HG02885 (cell line): Measurements from ENCODE around the gene FBXO36.
A peak's percentile ranks its signal among the peaks of the same experiment; 100 is the strongest.
"Not testable (repeated sequence)": the region's sequence is repeated elsewhere in the genome, so short reads cannot be mapped to it uniquely, and the experiment has no call there.

ENCODE experiments used
- ATAC-seq: cut with Tn5 transposase; IDR thresholded peaks from one replicate; pipeline ENCODE4 v1.9.1; 2021; ENCODE audit warnings: mild to moderate bottlenecking; ENCODE audit not compliant: unreplicated experiment, poor library complexity

The FBXO36 gene

DNA sequence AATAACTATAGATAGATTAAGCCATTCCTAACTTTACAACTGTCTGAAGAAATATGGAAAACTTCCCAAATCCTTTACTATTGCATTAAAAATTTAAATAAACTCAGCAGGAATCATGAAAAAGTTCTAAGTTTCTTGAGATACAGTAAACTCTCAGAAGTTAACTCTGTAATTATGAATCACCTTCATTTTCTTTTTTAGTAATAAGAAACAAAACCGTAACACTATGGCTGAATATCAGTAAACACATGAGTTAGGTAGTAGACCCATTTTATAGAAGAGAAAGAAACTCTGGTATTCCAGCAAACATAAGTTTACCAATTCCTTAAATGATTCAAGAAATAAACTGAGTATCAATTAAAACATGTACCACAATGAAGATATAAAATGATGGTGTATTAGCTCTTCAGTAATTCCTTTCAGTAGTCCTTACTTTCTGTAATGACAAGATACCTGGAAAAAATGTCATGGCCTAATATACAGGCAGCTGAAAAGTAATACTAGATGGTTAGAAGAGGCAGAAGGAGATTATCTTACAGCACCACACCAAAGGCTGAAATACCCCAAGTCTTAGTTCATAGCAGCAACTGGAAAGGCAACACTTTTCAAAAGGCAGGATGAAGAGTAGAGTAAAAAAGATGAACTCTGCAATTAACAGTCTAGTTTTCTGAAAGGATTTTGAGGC is 12.0 kb upstream of the FBXO36 start:
- ATAC-seq, result peak; percentile 30

DNA sequence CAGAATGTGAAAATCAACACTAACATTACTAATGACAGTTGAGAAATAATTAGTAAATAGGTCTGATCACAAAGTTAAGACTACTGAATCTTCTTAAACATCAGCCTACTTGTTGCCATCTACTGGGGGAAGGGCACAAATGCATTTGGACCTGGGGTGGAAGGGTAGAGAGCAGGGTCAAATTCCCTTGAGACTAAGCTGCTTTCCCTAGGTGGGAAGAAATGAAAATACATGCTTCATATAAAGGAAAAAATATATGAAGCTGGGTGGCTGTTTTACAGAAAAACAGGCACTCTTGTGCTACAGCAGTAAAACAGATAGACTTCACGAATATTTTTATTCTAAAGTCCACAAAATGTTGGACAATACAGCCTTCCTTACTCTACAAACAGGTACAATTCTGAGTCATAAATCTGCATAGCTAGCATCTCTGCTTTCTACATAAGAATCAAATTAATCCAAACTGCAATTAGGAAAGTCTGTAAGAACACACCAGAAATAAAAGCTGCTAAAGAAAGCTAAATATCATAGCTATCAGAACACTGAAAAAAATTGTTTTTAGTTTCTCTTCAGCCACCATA is 11.4 kb upstream of the FBXO36 start:
- ATAC-seq, result peak; percentile 68

DNA sequence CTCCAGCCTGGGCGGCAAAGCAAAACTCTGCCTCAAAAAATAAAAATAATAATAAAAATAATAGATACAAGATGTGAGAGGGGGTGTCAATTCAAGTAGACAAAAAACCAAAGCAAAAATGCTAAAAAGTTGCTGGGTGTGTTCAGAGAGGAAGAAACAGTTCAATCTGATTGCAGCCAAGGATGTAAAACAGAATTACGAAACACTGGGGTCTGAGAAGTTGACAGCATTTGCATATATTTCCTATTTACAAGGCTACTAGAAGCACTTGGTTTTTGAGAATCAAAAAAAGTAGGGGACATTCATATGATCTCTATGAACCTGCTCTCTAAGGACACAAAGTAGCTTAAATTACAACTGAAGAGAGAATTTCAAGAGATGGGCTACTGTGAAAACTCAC is 8.1 kb upstream of the FBXO36 start:
- no peak for ATAC-seq

DNA sequence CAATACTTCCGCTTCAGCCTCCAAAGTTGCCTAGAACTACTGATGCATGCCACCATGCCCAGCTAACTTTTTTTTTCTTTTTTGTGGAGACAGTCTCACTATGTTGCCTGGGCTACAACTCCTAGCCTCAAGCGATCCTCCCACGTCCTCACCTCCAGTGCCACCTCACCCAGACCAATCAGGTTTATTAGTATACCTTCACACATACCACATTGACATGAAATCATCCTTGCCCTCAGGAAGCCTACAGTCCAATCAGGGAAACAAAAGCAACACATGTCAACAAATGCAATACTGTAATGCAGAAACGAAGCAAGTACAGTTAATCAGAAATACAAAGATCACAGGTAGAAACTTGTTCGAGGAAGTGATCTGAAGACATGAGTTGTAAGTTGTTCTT is 4.5 kb upstream of the FBXO36 start:
- no peak for ATAC-seq

DNA sequence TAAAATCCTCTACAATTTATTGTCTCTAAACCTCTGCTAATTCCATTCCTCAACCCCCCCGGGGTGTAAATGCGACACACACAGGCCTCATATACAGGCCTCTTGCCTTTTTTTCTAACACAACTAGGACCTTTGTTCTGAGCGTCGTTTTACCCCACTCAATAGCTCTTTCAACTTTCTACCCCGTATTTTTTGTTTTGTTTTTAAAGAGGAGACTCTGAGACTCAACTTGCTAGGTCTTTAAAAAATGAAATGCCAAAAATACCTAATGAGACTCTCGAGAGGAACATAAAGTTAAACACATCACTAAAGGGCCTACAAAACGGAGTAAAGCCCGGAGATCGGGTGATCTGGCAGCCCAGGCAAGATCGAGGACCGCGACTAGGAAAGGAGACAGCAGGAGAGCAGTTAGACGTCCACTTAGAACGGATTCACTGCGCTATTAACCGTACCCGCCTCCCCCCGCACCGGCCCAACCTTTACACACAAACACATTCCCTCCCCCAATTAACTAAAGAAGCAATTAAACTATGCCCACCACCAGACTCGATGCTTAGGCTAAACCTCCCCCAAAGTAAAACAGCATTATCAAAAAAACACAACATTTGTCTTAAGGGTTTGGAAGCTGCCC is 2.2 kb upstream of the FBXO36 start:
- no peak for ATAC-seq

DNA sequence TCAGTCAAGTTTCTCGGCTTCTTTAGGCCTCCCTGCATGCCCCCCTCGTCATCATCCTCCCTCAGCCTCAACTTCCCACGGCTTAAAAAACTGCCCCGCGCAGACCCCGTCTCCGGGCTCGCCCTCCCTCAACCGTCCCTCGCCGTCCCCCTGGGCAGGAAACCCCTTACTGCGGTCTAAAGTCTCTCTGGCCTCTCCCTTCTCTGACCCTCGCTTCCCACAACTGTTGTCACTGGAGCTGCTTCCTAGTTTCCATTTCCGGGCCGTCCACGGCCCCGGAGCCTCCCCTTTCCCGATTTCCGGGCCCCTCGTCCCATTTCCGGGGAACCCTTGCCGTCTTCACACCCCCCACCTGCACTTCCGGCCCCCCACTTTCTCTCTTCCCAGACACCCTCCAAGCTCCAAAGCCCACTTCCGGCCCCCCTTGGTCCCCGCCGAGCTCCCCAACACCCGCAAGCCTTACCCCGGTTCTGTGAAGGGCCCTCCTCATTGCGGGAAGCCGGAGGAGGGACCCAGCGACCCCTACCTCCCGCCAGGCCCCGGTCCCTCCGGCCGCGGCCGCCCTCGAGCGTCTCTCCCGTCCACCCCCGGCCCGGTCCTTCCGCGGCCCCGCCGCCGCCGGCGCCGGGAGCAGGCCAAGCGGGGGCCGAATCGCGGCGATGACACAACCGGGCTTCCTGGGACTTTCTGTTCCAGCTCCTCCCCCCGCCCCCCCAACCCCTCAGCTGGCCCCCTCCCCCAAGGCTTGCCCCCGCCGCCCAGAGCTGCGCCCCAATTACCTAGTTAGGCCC is 1.0 kb upstream of the FBXO36 start:
- ATAC-seq, result peak; percentile 33

DNA sequence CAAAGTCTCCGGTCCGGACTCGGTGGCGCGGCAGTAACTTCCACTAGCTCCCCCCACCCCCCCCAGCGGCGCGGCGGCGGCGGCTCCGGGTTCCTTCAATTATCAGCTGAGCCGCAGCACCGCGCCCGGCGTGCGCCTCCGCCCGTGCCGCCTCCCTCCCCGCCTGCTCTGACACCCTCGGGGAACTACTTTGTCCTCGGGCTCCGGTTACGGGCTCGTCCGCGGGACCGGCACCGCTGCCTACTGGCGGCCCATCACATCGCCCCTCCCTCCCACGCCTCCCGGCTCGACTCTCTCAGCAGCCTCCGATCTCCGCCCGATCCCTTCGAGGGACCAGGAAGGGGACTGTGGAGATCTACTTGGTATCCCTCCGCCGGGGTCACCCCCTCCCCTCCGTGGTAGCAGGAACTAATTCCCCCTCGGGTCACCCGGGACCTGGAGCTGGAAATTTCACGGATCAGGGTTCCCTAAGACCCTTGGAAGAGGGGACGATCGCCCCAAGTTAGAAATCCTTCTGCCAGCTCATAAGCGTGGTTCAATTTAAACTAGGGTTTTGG is 333 bp upstream of the FBXO36 start, which contains the start of gene TRIP12:
Gene TRIP12 (minus strand): TSS at position 118 of the 557 bp plus-strand sequence. CDS start 41,930 bp downstream, outside the sequence.
- peak; percentile 68 for ATAC-seq

DNA sequence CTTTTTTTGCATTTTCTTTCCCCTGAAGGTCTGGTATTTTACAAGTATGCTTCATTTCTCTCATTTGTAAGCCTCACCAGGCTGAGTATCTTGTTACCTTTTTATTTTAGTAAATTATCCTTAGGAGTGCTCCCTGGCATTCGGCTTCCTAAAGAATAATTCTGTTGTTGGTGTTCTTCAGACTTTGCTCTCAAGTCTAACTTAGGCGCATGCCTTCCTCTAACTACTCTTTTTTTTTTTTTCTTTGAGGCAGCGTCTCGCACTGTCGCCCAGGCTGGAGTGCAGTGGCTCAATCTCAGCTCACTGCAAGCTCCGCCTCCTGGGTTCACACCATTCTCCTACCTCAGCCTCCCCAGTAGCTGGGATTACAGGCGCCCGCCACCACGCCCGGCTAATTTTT is 2.2 kb downstream of the FBXO36 start:
- not testable (repeated sequence) for ATAC-seq

DNA sequence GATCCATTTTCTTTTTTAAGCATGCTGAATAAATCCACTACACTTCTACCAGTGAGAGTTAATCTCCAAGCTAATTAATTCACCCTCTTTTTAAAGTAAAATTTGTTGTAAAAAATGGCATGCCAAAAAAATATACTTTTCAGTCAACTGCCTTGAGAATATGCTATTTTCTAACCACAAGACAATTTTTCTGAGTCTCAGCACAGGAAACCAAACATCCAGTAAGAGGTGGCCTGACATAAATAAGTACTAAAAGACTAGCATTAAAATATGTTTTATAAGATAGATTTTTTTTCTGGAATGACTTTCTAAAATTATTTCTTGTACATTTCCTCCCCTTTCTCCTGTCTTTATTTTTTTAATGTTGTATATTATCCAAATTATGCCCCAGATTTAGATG is 2.9 kb downstream of the FBXO36 start:
- no peak for ATAC-seq

DNA sequence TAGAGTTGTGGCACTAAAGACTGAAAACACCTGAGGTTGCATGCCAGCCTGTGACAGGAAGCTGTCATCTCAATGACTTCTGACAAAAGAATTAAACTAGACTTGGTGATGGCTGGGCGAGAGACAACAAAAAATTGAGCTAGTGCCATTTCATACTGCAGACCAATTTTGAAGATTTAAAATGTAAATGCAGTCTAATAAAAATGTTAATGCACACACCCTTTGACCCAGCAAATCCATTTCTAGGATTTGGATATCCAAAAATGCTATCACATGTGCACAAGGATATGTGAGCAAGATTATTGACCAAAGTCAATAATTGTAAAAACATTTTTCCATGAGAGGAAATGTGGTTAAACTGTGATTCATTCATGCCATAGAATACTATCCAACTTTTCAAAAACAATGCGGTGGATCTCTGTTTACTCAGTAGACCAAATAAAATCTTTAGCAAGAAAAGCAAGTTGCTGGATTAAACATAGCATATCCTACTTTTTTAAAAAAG is 5.6 kb downstream of the FBXO36 start:
- ATAC-seq, result no peak

DNA sequence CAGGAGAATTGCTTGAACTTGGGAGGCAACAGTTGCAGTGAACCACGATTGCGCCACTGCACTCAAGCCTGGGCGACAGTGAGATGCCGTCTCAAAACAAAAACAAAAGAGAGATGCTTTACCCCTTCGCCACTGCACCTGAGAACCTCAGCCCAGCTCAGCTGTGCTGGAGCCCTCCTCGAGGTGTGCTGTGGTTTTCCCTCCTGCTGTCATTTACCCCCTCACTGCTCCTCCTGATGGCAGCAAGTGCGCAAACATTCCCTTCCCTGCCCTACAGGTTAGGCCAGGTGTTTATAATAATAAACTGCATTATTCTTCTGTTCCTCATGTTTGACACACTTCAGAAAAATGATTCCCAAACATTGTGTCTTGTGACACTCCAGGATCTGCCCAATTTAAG is 8.4 kb downstream of the FBXO36 start:
- no peak for ATAC-seq

DNA sequence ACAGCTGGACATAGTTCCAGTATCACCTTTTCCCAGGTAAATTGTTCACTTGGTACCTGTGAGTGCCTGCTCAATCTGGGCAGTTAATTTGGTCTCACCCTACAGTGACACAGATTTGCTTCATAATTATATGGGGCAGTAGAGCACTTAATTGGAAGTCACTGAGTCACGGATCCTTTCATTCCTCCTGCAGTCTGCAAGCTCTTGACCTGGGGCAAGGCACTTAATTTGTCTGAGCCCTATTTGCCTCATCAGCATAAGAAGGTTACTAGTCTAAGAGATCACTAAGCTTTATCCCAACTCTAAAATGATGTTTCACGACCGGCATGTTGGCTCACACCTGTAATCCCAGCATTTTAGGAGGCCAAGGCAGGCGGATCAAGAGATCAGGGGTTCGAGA is 8.9 kb downstream of the FBXO36 start:
- ATAC-seq, result no peak

DNA sequence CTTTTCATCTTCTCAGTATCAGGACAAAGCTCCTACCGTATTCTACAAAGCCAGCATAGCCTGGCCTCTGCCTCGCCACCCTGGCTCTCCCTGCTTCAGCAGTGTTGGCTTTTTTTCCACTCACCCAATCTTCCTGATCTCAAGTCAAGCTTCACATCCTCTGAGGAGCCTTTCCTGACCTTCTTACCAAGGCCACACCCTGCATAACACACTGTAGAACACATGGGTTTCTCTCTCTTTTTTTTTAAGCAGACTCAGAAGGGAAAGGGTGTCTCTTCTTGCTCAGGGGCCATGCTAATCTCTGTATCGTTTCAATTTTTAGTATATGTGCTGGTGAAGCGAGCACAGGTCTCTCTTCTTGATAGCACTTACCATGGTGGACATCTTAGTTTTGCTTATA is 15.2 kb downstream of the FBXO36 start:
- no peak for ATAC-seq

DNA sequence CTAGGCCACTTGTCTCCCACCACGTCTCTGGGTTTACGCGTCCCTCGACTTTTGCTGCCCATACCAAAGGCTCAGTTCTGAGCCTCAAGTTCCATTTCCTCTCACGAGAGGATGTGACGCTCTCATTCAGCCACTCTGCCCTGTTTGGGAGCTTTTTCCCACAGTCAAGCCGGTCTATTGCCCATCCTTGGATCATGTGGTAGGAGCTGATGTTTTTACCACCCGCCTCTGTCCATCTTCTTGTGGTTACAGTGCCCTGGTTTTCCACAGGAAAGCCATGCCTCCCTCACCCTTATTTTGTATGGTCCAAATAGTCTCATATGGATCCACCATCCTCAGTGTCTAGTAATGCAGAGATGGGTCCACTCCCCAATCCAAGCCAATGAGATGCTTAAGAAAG is 20.4 kb downstream of the FBXO36 start:
- ATAC-seq, result no peak

DNA sequence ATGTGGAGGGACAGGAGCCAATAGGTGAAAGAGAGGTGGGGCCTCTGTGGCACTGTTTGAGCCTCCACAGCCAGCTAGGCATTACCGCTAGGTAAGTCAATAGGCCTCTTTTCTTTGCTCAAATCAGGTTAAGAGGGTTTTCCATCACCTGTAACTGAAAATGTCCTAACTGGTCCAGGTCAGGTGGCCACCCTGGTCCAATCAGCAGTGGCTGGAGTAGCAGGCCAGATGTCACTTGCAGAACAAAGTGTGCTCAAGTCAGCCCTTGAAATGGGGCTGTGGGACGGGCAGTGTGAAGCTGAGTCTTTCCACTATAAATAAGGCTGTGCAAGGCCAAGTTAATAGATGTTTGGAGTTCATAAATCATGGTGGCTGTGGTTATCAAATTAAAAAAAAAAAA is 20.9 kb downstream of the FBXO36 start:
- ATAC-seq, result no peak

DNA sequence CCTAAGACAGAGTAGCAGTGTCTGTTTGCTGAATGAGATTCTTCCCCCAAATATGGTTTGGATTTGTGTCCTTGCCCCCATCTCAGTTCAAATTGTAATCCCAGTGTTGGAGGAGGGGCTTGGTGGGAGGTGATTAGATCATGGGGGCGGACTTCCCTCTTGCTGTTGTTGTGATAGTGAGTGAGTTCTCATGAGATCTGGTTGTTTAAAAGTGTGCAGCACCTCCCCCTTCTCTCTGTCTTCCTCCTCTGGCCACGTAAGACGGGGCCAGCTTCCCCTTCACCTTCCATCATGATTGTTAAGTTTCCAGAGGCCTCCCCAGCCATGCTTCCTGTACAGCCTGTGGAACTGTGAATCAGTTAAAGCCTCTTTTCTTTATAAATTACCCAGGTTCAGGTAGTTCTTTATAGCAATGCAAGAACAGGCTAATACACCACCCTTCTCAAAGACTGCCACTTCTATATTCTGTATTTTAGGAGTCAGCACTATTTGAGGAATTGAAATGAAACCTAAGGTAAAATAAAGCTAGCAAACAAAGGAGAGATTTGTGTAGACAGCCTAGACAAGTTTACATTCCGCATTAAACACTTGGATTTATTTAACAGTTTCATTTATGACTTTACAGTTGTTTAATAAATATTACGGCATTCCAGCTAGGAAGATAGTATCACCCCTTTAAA is 21.6 kb downstream of the FBXO36 start:
- ATAC-seq, result no peak

DNA sequence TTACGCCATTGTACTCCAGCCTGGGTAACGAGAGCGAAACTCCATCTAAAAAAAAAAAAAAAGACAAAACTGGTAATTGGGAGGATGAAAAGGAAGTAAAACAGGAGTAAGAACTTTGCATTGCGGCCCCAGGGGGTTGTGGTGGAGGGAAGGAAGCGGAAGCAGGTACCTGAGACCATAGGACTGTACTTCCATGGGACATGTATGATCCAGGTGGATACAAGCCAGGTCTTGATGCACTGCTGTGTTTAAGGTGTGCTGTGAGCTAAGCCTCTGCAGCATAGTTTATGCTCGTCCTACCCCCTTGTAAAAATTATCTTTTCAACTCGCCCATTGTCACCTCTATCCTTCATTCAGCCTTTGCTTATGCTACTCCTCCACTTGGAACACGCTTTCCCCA is 23.7 kb downstream of the FBXO36 start:
- ATAC-seq, result no peak

DNA sequence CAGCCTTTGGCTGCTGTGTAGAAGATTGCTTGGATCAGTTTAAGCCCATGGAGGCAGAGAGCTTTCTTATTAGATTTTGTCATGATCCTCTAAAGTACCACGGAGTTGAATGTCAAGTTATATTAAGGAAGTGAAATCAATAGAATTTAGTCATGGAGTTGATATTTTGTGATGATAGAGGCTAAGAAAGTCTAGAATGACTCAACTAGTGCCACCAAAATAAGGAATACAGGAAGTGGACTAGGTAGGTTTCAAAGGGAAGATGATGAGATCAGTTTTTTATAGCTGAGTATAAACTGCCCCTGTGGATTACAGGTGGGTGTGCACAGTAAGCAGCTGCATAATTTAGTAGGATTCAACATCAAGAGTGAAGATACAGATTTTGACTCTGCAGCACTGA is 25.2 kb downstream of the FBXO36 start:
- peak; percentile 65 for ATAC-seq

DNA sequence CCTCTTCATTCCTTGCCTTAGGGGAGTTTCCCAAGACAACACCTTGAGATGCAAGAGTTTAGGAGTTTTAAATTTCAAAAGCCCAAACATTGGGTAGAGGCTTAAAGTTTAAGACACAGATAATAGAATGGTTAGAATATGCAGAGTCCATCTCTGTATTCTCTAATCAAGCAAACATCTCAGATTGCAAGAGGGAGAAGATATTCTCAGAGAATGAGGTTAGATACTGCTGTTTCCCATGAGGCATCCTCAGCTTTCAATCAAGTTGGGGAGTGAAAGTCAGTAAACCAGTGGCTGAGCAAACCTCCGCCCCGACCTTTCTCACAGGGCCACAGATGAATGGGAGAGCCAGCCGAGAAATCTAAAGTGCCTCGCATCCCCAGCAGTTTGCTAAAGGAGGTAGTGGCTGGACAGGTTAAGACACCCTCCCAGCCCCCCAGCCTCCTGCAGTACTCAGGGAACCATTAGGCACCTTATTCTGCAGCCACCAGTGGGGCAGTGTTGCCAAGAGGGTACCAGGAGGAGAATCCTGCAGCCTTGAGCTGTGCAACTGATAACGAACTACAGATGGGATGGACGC is 30.0 kb downstream of the FBXO36 start:
- no peak for ATAC-seq

DNA sequence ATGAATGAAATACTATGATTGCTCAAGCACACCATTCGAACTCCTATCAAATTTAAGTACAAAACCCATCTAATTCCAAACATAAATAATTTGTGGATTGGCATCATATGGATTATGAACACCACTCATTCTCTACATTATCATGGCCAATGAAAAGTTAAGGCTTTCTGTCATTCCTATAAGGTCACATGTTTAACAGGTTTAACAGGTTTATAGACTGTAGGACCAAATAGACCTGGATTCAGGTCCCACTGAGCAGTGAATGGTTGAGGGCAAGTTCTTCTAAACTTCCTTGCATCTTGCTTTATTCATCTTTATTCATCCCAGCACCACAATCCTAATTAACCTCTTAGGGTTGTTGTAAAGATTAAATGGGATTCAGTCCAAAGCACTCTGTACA is 33.4 kb downstream of the FBXO36 start:
- no peak for ATAC-seq
